ENCODE results near the gene SLBP.

SLBP gene

DNA sequence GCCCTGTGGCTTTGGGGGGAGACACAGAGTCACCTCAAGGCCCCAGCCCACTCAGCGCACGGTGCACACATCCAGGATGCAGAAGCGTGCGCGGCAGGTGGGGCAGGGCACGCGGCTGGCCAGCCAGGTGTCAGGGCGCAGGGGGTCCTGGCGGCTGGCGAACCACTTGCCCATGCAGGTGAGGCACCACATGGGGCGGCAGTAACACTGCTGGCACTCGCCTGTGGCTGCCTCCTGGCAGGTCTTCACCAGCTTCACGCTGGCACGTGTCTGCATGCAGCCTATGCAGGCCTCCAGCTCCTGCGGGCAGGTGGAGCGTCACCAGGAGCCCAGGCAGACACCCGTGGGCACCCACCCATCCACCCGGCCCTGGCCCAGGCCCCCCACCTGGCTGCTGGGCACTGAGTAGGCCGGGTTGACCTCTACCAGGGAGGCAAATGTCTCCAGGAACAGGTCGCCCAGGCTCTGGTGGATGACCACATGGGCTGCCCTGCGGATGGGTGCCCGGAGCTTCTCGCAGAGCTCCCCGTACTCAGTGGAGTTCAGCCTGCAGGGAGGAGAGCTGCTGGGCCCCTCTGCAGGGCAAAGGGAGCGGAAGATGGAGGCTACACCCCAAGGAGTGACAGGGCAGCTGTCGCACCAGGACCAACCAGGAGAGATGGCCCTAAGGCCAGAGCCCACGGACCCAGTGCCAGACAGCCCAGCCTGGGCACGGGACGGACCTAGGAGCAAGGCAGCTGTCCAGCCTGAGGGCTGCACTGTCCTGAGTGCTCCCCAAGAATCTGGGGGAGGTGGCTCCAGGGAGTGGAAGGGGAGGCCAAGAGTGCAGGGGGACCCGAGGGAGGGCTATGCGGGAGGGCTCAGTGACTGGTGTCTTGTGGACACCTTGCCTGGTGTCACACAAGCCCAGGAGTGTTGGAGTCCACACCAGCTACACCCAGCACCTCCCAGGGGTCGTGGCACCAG lies 5.3 kb upstream of the SLBP start:
- TF ChIP-seq RAD21 (IDR thresholded peaks at IDR 0.05; ENCODE audit: low read depth) (no peak), EP300 (IDR thresholded peaks at IDR 0.05; ENCODE audit: borderline replicate concordance) (no peak), TAF1 (IDR thresholded peaks at IDR 0.05; ENCODE audit: low read depth) (no peak), FOXM1 (IDR thresholded peaks at IDR 0.05; ENCODE audit: borderline replicate concordance, low read depth) (no peak), CEBPB (IDR thresholded peaks at IDR 0.05) (no peak), TCF12 (IDR thresholded peaks at IDR 0.05; ENCODE audit: low read depth) (no peak), TEAD4 (IDR thresholded peaks at IDR 0.05) (no peak), NFIC (IDR thresholded peaks at IDR 0.05) (no peak), CREB1 (IDR thresholded peaks at IDR 0.05; ENCODE audit: low read depth) (no peak), EGR1 (IDR thresholded peaks at IDR 0.05) (no peak)
- TF ChIP-seq, protein P1, sequence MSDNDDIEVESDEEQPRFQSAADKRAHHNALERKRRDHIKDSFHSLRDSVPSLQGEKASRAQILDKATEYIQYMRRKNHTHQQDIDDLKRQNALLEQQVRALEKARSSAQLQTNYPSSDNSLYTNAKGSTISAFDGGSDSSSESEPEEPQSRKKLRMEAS (IDR thresholded peaks at IDR 0.05), result no peak
- TF ChIP-seq, protein P2, sequence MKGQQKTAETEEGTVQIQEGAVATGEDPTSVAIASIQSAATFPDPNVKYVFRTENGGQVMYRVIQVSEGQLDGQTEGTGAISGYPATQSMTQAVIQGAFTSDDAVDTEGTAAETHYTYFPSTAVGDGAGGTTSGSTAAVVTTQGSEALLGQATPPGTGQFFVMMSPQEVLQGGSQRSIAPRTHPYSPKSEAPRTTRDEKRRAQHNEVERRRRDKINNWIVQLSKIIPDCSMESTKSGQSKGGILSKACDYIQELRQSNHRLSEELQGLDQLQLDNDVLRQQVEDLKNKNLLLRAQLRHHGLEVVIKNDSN (IDR thresholded peaks at IDR 0.05), result no peak

DNA sequence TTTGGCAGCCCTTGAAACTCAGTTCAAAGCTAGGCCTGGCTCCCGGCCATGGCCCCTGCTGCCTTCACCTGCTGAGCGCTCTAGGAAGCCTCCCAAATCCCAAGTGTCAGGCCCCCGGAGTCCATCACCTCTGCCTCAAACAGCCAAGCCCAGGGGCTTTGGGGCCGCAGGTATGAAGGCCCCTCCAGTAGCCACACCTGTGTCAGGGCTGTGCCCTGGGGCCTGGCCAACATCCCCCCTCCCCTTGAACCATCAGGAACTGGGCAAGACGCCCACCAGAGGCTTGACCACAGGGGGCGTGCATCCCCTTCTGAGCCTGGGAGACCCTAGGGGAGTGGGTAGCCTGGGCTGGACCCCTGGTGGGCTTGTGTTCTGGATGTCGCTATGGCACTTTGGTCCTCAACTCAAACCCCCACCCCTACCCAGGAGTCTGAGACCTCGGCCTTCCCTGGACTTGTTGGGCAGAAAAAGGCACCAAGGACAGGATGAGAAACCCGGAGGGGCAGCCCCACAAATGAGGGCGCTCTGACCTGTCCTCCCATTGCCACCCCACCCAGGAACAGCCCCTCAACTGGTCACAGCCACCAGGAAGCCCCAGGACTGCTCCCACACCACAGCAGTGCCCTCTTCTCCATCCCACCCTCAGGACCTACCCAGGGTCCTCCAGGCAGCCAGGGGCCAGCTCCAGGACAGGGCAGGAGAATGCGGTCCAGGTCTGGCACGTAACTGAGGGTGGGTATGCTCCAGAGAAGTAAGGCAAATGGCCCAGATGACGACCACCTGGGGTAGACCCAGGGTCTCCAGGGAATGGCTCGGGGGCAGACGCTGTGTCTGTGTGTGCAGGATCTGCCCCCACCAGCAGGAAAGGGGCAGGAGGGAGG lies 4.2 kb upstream of the SLBP start:
- TF ChIP-seq, protein P1 (IDR thresholded peaks at IDR 0.05), result no peak
- TF ChIP-seq FOXM1 (IDR thresholded peaks at IDR 0.05; ENCODE audit: borderline replicate concordance, low read depth), result no peak
- TF ChIP-seq TCF12 (IDR thresholded peaks at IDR 0.05; ENCODE audit: low read depth), result no peak
- TF ChIP-seq EP300 (IDR thresholded peaks at IDR 0.05; ENCODE audit: borderline replicate concordance), result no peak

DNA sequence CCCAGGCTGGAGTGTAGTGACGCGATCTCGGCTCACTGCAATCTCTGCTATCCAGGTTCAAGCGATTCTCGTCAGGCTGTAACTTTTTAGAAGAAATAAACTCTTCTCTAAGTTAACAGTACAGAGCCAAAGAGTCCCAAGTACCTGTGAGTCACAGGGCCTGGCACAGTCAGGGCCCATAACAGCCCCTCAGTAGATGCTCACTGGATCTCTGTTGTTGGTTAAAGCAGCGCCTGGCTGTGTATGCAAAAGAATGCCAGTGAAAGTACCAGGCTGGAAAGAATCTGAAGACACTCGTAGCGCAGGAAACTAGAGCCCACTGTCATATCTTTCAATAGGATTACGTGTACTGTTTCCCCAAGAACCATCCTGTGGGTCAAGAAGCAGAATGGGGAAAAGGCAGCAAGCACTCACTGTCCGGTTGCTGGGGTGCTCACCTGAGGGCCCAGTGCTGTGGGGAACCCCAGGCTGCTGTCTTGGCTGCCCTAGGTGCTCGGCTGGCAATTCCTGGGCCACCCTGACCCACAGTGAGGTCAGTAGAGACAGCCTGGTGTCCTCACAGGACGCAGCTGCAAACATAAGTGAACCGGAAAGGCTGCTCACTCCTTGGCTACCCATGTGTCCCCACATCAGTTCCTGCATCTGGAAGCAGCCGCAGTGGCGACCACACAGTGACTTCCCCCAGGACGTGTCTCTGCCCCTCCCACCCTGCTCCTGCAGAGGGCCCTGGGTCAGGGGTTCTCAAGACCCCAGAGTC lies 3.1 kb upstream of the SLBP start:
- TF ChIP-seq EP300 (IDR thresholded peaks at IDR 0.05; ENCODE audit: borderline replicate concordance) (no peak), YY1 (IDR thresholded peaks at IDR 0.05; ENCODE audit: low read depth) (no peak), CREB1 (IDR thresholded peaks at IDR 0.05; ENCODE audit: low read depth) (no peak), TAF1 (IDR thresholded peaks at IDR 0.05; ENCODE audit: low read depth) (no peak), NFIC (IDR thresholded peaks at IDR 0.05) (no peak), RAD21 (IDR thresholded peaks at IDR 0.05; ENCODE audit: low read depth) (no peak), TEAD4 (IDR thresholded peaks at IDR 0.05) (no peak), TCF12 (IDR thresholded peaks at IDR 0.05; ENCODE audit: low read depth) (no peak), EGR1 (IDR thresholded peaks at IDR 0.05) (no peak), CEBPB (IDR thresholded peaks at IDR 0.05) (no peak), FOXM1 (IDR thresholded peaks at IDR 0.05; ENCODE audit: borderline replicate concordance, low read depth) (no peak), ZBTB7A (IDR thresholded peaks at IDR 0.05; ENCODE audit: low read depth) (no peak)
- TF ChIP-seq, protein P3, sequence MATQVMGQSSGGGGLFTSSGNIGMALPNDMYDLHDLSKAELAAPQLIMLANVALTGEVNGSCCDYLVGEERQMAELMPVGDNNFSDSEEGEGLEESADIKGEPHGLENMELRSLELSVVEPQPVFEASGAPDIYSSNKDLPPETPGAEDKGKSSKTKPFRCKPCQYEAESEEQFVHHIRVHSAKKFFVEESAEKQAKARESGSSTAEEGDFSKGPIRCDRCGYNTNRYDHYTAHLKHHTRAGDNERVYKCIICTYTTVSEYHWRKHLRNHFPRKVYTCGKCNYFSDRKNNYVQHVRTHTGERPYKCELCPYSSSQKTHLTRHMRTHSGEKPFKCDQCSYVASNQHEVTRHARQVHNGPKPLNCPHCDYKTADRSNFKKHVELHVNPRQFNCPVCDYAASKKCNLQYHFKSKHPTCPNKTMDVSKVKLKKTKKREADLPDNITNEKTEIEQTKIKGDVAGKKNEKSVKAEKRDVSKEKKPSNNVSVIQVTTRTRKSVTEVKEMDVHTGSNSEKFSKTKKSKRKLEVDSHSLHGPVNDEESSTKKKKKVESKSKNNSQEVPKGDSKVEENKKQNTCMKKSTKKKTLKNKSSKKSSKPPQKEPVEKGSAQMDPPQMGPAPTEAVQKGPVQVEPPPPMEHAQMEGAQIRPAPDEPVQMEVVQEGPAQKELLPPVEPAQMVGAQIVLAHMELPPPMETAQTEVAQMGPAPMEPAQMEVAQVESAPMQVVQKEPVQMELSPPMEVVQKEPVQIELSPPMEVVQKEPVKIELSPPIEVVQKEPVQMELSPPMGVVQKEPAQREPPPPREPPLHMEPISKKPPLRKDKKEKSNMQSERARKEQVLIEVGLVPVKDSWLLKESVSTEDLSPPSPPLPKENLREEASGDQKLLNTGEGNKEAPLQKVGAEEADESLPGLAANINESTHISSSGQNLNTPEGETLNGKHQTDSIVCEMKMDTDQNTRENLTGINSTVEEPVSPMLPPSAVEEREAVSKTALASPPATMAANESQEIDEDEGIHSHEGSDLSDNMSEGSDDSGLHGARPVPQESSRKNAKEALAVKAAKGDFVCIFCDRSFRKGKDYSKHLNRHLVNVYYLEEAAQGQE (IDR thresholded peaks at IDR 0.05; ENCODE audit: low read depth), result no peak
- TF ChIP-seq, protein P1 (IDR thresholded peaks at IDR 0.05), result no peak
- TF ChIP-seq, protein P2 (IDR thresholded peaks at IDR 0.05), result no peak

DNA sequence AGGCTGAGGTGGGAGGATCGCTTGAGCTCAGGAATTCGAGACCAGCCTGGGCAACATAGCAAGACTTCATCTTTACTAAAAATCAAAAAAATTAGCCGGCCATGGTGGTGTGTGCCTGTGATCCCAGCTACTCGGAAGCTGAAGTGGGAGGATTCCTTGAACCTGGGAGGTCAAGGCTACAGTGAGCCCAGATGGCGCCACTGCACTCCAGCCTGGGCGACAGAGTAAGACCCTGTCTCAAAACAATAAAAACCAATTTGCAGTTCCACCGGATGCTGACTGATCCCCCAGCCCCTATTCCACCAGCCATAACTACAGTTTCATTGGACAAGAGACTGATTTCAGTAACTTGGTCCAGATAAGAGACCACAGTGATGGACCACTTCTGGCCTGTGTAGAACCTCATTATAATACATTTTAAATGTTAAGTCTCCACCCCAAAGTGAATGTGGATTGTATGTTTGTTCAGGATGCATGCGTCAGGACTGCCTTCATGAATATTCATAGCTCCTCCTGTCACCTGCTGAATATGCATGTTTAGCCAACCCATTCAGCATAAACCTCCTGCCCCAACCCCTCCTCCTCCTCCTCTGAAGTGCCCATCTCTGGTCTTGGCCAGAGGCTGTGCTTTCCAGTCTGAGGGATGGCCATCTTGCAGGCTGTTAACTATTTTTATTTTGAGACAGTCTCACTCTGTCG lies 2.3 kb upstream of the SLBP start:
- TF ChIP-seq EGR1 (IDR thresholded peaks at IDR 0.05) (no peak), RAD21 (IDR thresholded peaks at IDR 0.05; ENCODE audit: low read depth) (no peak), TAF1 (IDR thresholded peaks at IDR 0.05; ENCODE audit: low read depth) (no peak), FOXM1 (IDR thresholded peaks at IDR 0.05; ENCODE audit: borderline replicate concordance, low read depth) (no peak), YY1 (IDR thresholded peaks at IDR 0.05; ENCODE audit: low read depth) (no peak), CREB1 (IDR thresholded peaks at IDR 0.05; ENCODE audit: low read depth) (no peak), ZBTB7A (IDR thresholded peaks at IDR 0.05; ENCODE audit: low read depth) (no peak)

DNA sequence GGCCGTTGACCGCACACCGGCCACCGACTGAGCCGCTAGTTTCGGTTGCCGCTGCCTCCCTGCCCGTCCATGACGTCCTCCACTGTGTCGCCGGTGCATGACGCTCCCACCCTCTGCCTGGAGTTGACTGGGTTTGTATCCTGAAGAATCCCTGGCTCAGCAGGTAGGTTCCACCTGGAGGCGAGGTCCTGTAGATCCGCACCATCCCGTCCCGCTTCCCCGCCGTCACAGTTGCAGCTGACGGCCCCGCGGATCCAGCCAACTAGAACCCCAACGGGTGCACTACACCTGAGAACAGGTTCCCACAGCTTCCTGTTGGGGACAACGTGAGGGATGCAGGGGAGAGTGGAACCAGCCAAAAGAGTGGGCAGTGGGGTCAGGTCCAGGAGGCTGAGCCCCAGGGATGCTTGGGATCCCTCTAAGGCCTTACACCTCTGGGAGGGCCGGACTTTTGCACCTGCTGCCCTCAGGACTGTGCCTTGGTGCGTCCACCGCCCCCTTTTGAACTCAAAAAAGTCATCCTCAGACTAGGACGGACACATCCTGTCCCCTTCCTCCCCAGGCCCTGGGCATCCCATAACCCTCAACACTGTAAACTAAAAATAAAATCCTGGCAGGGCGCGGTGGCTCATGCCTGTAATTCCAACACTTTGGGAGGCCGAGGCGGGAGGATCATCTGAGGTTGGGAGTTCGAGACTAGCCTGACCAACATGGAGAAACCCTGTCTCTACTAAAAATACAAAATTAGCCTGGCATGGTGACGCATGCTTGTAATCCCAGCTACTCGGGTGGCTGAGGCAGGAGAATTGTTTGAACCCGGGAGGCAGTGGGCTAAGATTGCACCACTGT lies 1.1 kb upstream of the SLBP start:
- TF ChIP-seq ZBTB7A (IDR thresholded peaks at IDR 0.05; ENCODE audit: low read depth) (no peak), RAD21 (IDR thresholded peaks at IDR 0.05; ENCODE audit: low read depth) (no peak), CEBPB (IDR thresholded peaks at IDR 0.05) (no peak), TEAD4 (IDR thresholded peaks at IDR 0.05) (no peak), CREB1 (IDR thresholded peaks at IDR 0.05; ENCODE audit: low read depth) (0 out of 2 replicates have a peak, but pooled peaks have one; percentile 12), TAF1 (IDR thresholded peaks at IDR 0.05; ENCODE audit: low read depth) (no peak), YY1 (IDR thresholded peaks at IDR 0.05; ENCODE audit: low read depth) (no peak), TCF12 (IDR thresholded peaks at IDR 0.05; ENCODE audit: low read depth) (no peak), EP300 (IDR thresholded peaks at IDR 0.05; ENCODE audit: borderline replicate concordance) (no peak), NFIC (IDR thresholded peaks at IDR 0.05) (no peak), EGR1 (IDR thresholded peaks at IDR 0.05) (peak; percentile 3; the same call in 1 of the 2 replicates), FOXM1 (IDR thresholded peaks at IDR 0.05; ENCODE audit: borderline replicate concordance, low read depth) (no peak)
- TF ChIP-seq, protein P3 (IDR thresholded peaks at IDR 0.05; ENCODE audit: low read depth), result no peak
- TF ChIP-seq, protein P2 (IDR thresholded peaks at IDR 0.05), result no peak
- TF ChIP-seq, protein P1 (IDR thresholded peaks at IDR 0.05), result no peak

Measured in Ishikawa (cell line).